Measurements from ENCODE around the gene KRTAP10-7. TPM values are rescaled to one million over a fixed set of nuclear protein-coding genes. Genes with fewer than 3 reads are reported as not detected.

The KRTAP10-7 gene
- total RNA-seq, 1 donor from 2014 or later: not detected

DNA sequence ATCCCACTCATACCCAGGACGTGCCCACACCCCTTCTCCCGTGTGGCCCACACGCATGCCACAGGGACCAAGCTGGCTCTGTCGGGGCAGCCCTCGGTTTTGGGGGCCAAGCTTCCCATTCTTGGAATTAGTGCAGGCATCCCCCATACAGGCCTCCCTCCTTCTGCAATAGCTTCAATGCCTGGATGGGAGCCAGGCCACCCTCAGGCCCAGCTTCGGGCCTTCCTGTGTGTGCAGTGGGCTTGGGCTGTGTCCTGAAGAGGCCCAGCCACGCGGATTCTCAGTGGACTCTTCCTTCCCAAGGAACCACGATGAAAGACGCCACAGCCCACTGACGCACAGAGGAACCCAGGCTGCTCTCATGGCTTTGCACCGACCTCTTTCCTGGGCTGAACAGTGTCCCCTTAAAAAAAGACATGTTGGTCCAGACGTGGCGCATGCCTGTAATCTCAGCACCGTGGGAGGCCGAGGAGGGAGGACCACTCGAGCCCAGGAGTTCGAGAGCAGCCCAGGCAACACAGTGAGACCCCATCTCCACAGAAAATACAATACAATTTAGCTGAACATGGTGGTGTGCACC is 49.2 kb downstream of the KRTAP10-7 start:
- DNase-seq (no peak), ATAC-seq (no peak)
- Histone ChIP-seq H3K4me3 (no peak overlapping the region), H3K27ac (no peak overlapping the region), H3K9me3 (no peaks in the 10 kb centered on the region), H3K36me3 (no peaks in the 10 kb centered on the region), H3K4me1 (no peaks in the 10 kb centered on the region), H3K27me3 (ENCODE audit: low read depth) (peaks cover 3% of the 10 kb centered on the region)
- intact Hi-C loops (cut with DNase I): no loop called here
- TF ChIP-seq, protein P1, sequence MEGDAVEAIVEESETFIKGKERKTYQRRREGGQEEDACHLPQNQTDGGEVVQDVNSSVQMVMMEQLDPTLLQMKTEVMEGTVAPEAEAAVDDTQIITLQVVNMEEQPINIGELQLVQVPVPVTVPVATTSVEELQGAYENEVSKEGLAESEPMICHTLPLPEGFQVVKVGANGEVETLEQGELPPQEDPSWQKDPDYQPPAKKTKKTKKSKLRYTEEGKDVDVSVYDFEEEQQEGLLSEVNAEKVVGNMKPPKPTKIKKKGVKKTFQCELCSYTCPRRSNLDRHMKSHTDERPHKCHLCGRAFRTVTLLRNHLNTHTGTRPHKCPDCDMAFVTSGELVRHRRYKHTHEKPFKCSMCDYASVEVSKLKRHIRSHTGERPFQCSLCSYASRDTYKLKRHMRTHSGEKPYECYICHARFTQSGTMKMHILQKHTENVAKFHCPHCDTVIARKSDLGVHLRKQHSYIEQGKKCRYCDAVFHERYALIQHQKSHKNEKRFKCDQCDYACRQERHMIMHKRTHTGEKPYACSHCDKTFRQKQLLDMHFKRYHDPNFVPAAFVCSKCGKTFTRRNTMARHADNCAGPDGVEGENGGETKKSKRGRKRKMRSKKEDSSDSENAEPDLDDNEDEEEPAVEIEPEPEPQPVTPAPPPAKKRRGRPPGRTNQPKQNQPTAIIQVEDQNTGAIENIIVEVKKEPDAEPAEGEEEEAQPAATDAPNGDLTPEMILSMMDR (IDR thresholded peaks at IDR 0.05): no peak

DNA sequence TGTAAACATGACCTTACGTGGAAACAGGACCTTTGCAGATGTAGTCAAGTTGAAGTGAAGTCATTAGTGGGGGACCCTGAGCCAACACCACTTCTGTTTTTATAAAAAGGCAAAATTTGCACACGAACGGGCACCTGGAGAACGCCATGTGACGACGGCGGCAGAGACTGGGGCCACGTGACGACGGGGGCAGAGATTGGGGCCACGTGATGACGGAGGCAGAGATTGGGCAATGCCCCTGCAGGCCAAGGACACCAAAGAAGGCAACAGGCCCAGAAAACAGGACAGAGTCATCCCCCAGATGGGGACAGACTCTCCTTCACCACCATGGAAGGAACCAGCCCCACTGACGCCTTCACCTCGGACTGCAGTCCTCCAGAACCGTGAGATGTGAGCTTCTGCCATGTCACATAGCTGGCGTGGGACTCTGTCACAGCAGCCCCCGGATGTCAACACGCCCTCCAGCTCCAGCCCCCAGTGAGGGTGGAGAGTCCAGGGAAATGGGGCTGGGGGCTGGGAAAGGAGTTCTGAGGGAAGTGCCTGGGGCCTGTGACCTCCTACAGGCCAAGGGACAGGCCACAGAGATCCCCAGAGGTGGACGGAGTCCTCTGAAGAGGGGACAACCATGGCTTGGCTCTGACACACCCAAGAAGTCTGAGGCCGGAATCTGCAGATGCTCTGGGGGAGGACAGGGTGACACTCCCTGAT is 50.0 kb downstream of the KRTAP10-7 start:
- H3K4me1 ChIP-seq: no peaks in the 10 kb centered on the region
- no peak overlapping the region for H3K4me3 ChIP-seq
- DNase-seq: no peak
- H3K36me3 ChIP-seq: no peaks in the 10 kb centered on the region
- no peak overlapping the region for H3K27ac ChIP-seq
- TF ChIP-seq, protein P1 (IDR thresholded peaks at IDR 0.05): no peak
- intact Hi-C loops (cut with DNase I): no loop called here
- no peak for ATAC-seq
- H3K27me3 ChIP-seq (ENCODE audit: low read depth): peaks cover 3% of the 10 kb centered on the region
- no peaks in the 10 kb centered on the region for H3K9me3 ChIP-seq

DNA sequence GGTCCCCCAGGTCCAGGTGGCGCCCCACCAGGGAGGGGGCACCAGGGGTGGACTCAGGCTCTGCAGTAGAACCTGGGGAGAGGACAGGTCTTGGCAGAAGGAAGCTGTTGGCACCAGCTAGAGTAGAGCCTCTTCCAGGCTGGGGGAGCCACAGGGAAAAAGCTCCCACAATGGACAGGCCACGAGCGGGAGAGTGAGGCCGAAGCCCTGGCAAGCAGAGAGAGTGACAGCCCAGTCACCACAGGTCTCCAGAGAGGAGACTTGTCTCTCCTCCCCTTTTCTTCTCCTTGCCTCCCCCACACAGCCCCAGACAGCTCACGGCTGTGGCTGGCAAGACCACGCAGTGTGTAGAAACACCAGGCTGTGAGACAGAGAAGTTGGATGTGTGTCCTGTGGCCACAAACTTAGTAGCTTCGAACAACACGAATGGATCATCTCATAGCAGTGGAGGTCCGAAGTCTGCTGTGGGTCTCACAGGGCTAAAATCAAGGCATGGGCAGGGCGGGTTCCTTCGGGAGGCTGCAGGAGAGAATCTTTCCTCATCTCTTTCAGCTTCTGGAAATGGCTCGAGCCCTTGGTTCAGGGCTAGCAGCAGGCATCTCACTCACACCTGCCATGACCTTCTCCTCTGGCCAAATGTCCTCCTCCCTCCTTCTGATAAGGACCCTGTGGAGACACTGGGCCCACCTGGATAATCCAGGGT is 50.7 kb downstream of the KRTAP10-7 start:
- no peaks in the 10 kb centered on the region for H3K4me1 ChIP-seq
- ATAC-seq (no peak), DNase-seq (no peak)
- H3K27me3 ChIP-seq (ENCODE audit: low read depth): peaks cover 3% of the 10 kb centered on the region
- no peaks in the 10 kb centered on the region for H3K9me3 ChIP-seq
- intact Hi-C loops (cut with DNase I): no loop called here
- H3K36me3 ChIP-seq: no peaks in the 10 kb centered on the region
- H3K4me3 ChIP-seq: no peak overlapping the region
- TF ChIP-seq, protein P1 (IDR thresholded peaks at IDR 0.05): no peak
- no peak overlapping the region for H3K27ac ChIP-seq

Other genes with a start within 250 kb of the KRTAP10-7 start
- 17.9 TPM for gene TRPM2, start 247.0 kb upstream of the KRTAP10-7 start, total RNA-seq
- 4.0 TPM for gene LRRC3, start 145.1 kb upstream of the KRTAP10-7 start, total RNA-seq
- gene KRTAP10-1, start 60.4 kb upstream of the KRTAP10-7 start, total RNA-seq: not detected
- not detected for gene KRTAP10-2, start 49.1 kb upstream of the KRTAP10-7 start, total RNA-seq
- gene KRTAP10-3, start 41.8 kb upstream of the KRTAP10-7 start, total RNA-seq: not detected
- not detected for gene KRTAP10-4, start 26.9 kb upstream of the KRTAP10-7 start, total RNA-seq
- gene KRTAP10-5, start 20.0 kb upstream of the KRTAP10-7 start, total RNA-seq: not detected
- not detected for gene KRTAP10-6, start 8.1 kb upstream of the KRTAP10-7 start, total RNA-seq
- not detected for gene KRTAP10-8, start 11.5 kb downstream of the KRTAP10-7 start, total RNA-seq
- gene KRTAP10-9, start 26.5 kb downstream of the KRTAP10-7 start, total RNA-seq: not detected
- gene KRTAP10-10, start 36.8 kb downstream of the KRTAP10-7 start, total RNA-seq: not detected
- not detected for gene KRTAP10-11, start 45.8 kb downstream of the KRTAP10-7 start, total RNA-seq
- not detected for gene KRTAP12-4, start 54.1 kb downstream of the KRTAP10-7 start, total RNA-seq
- not detected for gene KRTAP12-3, start 57.3 kb downstream of the KRTAP10-7 start, total RNA-seq
- gene KRTAP12-2, start 66.3 kb downstream of the KRTAP10-7 start, total RNA-seq: not detected
- not detected for gene KRTAP12-1, start 81.6 kb downstream of the KRTAP10-7 start, total RNA-seq
- gene KRTAP10-12, start 96.6 kb downstream of the KRTAP10-7 start, total RNA-seq: not detected
- gene TSPEAR, start 111.0 kb downstream of the KRTAP10-7 start, total RNA-seq: 0.27 TPM
- 76.9 TPM for gene UBE2G2, start 201.2 kb downstream of the KRTAP10-7 start, total RNA-seq
- 88.2 TPM for gene SUMO3, start 217.5 kb downstream of the KRTAP10-7 start, total RNA-seq

All from lower lobe of right lung (tissue), 2 donors.